Neutrophil (primary cell): Measurements from ENCODE around the gene SFTPB.
A peak's percentile ranks its signal among the peaks of the same experiment; 100 is the strongest.

Source experiments
- H3K27ac ChIP-seq: fragments of 200-600 bp; sonication (generic); 2 replicates; pipeline ENCODE4 v1.5.1; 2016; ENCODE audit warnings: mild to moderate bottlenecking, moderate library complexity
- H3K27me3 ChIP-seq: fragments of 200-600 bp; sonication (generic); 2 replicates; pipeline ENCODE4 v1.6.0; 2016; ENCODE audit warnings: mild to moderate bottlenecking
- H3K36me3 ChIP-seq: fragments of 200-600 bp; sonication (generic); 2 replicates; pipeline ENCODE4 v1.5.1; 2017
- H3K4me1 ChIP-seq, 2 experiments: fragments of 200-600 bp in 1 of 2; sonication (generic) in 1 of 2; 1 replicate in 1 of 2; 2 replicates in 1 of 2; pipeline versions ENCODE4 v1.5.1 to v1.6.1; 2013 to 2016; ENCODE audit warnings: low read depth in 1 of 2, low read length in 1 of 2, mild to moderate bottlenecking in 1 of 2, moderate library complexity in 1 of 2; ENCODE audit not compliant: control insufficient read depth in 1 of 2, insufficient read depth in 1 of 2
- H3K4me3 ChIP-seq, 2 experiments: fragments of 200-600 bp in 1 of 2; sonication (generic) in 1 of 2; 1 replicate in 1 of 2; 2 replicates in 1 of 2; pipeline ENCODE4 v1.5.1; 2013 to 2016; ENCODE audit warnings: low read depth in 1 of 2, low read length in 1 of 2, mild to moderate bottlenecking in 1 of 2, moderate library complexity in 1 of 2
- H3K9me3 ChIP-seq: fragments of 200-600 bp; sonication (generic); 2 replicates; pipeline ENCODE4 v1.5.1; 2016
- TF ChIP-seq, protein P1 (sequence below): fragments of 200-600 bp; sonication (generic); IDR thresholded peaks from 2 replicates; pipeline ENCODE4 v1.5.1; 2016; ENCODE audit warnings: antibody characterized with exemption

Gene SFTPB

DNA sequence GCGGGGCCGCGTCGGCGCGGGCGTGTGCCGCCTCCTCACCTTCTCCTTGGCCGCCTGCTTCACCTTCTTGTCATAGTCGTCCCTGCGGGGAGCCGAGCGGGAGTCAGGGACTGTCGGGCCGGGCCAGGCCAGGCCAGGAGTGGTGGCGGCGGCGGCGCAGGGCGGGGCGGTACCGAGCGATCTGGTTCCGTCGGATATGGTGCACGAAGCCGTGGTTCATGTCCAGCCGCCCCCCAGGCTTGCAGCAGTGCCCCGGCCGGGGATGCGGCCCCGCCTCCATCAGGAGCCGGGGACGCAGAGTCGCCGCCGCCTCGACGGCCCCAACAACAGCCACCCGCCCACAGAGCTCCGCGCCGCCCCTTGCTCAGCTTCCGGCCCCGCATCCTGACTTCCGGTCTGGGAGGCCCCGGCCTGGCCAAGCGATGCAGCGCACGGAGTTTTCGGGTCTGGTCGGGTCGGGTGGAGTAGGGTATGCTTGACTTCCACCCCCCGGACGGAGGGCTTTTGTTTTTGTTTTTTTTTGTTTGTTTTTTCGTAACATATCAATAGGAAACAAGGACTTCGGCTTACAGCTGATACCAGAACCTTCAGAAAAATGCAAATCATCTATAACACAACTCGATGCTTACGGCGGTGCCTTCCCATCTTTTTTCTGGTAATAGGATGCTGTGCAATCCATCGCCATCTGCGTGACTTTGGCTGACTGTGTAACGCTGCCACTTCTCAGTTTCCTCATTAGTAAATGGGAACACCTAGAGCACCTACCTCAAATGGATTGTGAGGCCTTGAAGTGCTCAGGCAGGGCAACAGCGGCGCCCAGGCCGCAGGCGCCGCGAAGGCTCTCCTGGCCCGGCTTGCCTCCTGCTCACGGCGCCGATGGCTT is 56.1 kb downstream of the SFTPB start, which contains the start of gene C2orf68:
C2orf68 (minus strand) TSS at position 362 of the 883 bp plus-strand sequence; CDS start at position 280, 82 bp downstream.
- H3K36me3 ChIP-seq, result peaks cover 28% of the 10 kb centered on the region
- H3K27me3 ChIP-seq, result no peaks in the 10 kb centered on the region
- peak within 1 kb of the TSS; percentile 92 for H3K27ac ChIP-seq
- peak within 1 kb of the TSS; percentile 91 to 96 for H3K4me3 ChIP-seq
- TF ChIP-seq, protein P1, sequence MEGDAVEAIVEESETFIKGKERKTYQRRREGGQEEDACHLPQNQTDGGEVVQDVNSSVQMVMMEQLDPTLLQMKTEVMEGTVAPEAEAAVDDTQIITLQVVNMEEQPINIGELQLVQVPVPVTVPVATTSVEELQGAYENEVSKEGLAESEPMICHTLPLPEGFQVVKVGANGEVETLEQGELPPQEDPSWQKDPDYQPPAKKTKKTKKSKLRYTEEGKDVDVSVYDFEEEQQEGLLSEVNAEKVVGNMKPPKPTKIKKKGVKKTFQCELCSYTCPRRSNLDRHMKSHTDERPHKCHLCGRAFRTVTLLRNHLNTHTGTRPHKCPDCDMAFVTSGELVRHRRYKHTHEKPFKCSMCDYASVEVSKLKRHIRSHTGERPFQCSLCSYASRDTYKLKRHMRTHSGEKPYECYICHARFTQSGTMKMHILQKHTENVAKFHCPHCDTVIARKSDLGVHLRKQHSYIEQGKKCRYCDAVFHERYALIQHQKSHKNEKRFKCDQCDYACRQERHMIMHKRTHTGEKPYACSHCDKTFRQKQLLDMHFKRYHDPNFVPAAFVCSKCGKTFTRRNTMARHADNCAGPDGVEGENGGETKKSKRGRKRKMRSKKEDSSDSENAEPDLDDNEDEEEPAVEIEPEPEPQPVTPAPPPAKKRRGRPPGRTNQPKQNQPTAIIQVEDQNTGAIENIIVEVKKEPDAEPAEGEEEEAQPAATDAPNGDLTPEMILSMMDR, result peak; percentile 38
- H3K9me3 ChIP-seq, result no peaks in the 10 kb centered on the region
- H3K4me1 ChIP-seq, result peaks cover 62 to 65% of the 10 kb centered on the region in 2 experiments

DNA sequence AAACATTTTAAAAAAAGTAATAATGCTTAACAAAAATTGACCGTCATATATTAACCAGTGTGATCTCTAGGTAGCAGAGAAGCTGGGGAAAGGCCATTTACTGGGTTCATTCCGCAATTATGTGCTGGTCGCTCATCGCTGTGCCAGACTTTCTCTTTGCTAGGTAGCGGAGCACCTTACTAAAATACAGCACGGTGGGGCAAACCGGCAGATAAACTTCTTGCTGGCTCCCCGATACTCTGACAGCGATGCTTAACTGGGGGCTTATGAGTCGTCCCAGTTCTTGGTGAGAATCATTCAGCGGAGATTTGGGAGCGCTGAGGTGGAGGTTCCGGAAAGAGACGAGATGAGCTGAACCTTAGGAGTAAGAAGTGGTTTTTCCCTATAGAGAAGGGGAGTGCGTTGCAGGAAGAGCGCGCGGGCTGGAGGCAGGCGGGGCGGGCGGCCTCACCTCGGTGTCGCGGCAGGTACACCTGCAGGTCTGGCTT is 56.7 kb downstream of the SFTPB start:
- Histone ChIP-seq H3K9me3 (no peaks in the 10 kb centered on the region), H3K4me1 (peaks cover 61 to 65% of the 10 kb centered on the region in 2 experiments), H3K27me3 (no peaks in the 10 kb centered on the region), H3K27ac (peak overlapping the region; percentile 92), H3K36me3 (peaks cover 28% of the 10 kb centered on the region), H3K4me3 (peak overlapping the region; percentile 91 to 96)
- TF ChIP-seq, protein P1, result no peak
